ENCODE data around the gene PCDHGA2. TPM values are rescaled to one million over a fixed set of nuclear protein-coding genes. Genes with fewer than 3 reads are reported as not detected.
"Not testable (repeated sequence)": the region's sequence is repeated elsewhere in the genome, so short reads cannot be mapped to it uniquely, and the experiment has no call there.

PCDHGA2 gene
- total RNA-seq, 3 donors from 2014 or later, result 0.41 to 3.8 (median 0.51) TPM

- peaks cover 80% of the 10 kb centered on the region for H3K9me3 ChIP-seq
- H3K4me3 ChIP-seq, result no peak overlapping the region
- TF ChIP-seq CTCF (IDR thresholded peaks at IDR 0.05), result no peak
- ATAC-seq (no peak), DNase-seq (no peak)
- no peaks in the 10 kb centered on the region for H3K36me3 ChIP-seq (ENCODE audit: low read depth)
- H3K4me1 ChIP-seq (ENCODE audit: low read depth), result no peaks in the 10 kb centered on the region
- intact Hi-C loops (cut with DNase I, micrococcal nuclease), result no loop called here
These were observed 5.4 kb downstream of the PCDHGA2 start for GRCh38 chr5:141343953-141344463.

DNA sequence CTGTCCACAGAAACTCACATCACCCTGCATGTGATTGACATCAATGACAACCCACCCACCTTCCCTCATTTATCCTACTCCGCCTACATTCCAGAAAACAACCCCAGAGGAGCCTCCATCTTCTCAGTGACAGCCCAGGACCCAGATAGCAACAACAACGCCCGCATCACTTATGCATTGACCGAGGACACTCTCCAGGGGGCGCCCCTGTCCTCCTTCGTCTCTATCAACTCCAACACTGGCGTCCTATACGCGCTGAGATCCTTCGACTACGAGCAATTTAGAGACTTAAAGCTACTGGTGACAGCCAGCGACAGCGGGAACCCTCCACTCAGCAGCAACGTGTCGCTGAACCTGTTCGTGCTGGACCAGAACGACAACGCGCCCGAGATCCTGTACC, 6.8 kb downstream of the PCDHGA2 start:
- peaks cover 74% of the 10 kb centered on the region for H3K9me3 ChIP-seq
- ATAC-seq (no peak), DNase-seq (no peak)
- no peaks in the 10 kb centered on the region for H3K4me1 ChIP-seq (ENCODE audit: low read depth)
- H3K4me3 ChIP-seq, result no peak overlapping the region
- H3K36me3 ChIP-seq (ENCODE audit: low read depth), result no peaks in the 10 kb centered on the region
- intact Hi-C loops (cut with DNase I, micrococcal nuclease), result no loop called here
- TF ChIP-seq CTCF (IDR thresholded peaks at IDR 0.05), result no peak

DNA sequence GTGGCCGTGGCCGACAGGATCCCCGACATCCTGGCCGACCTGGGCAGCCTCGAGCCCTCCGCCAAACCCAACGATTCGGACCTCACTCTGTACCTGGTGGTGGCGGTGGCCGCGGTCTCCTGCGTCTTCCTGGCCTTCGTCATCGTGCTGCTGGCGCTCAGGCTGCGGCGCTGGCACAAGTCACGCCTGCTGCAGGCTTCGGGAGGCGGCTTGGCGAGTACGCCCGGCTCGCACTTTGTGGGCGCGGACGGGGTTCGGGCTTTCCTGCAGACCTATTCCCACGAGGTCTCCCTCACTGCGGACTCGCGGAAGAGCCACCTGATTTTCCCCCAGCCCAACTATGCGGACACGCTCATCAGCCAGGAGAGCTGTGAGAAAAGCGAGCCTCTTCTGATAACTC, 7.5 kb downstream of the PCDHGA2 start:
- H3K36me3 ChIP-seq (ENCODE audit: low read depth); DNase-seq; intact Hi-C loops (cut with DNase I, micrococcal nuclease); ATAC-seq; H3K4me1 ChIP-seq (ENCODE audit: low read depth); H3K4me3 ChIP-seq: not testable (repeated sequence)
- peaks cover 70% of the 10 kb centered on the region for H3K9me3 ChIP-seq

DNA sequence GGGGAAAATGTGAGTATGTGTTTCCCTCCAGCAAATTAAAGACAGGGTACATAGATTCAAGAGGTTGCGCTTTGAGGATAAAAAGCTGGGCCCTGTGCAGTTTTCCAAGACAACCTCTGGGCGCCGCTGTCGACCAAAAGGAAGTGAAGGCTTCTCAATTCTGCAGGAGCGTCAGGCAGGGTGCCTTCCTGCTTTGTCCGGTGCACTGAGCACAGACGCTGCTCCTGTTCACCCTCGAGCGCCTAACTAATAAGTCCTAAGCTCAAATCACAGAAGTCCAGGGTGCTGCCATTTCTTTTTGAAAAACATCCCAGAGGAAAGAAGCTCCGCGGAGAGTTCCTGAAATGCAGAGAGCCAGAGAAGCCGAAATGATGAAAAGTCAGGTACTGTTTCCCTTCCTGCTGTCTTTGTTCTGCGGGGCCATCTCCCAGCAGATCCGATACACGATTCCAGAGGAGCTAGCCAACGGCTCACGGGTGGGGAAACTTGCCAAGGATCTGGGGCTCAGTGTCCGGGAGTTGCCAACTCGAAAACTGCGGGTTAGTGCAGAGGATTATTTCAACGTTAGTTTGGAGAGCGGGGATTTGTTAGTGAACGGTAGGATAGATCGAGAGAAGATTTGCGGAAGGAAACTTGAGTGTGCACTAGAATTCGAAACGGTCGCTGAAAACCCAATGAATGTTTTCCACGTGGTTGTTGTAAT, 11.5 kb downstream of the PCDHGA2 start, which contains the start of gene PCDHGB1:
PCDHGB1 (plus strand) TSS at position 183 of the 703 bp plus-strand sequence; CDS start at position 345, 162 bp downstream.
- Histone ChIP-seq H3K4me1 (ENCODE audit: low read depth) (no peaks in the 10 kb centered on the region), H3K9me3 (peaks cover 50% of the 10 kb centered on the region), H3K4me3 (no peak within 1 kb of the TSS), H3K36me3 (ENCODE audit: low read depth) (no peaks in the 10 kb centered on the region)
- ATAC-seq, result peak; percentile 50
- no peak for TF ChIP-seq CTCF (IDR thresholded peaks at IDR 0.05)
- intact Hi-C loops (cut with DNase I, micrococcal nuclease), result no loop called here
- peak in 2 of 3 donors; percentile 27 to 42 for DNase-seq

- no peak for ATAC-seq
- intact Hi-C loops (cut with DNase I, micrococcal nuclease), result no loop called here
- peaks cover 46% of the 10 kb centered on the region for H3K9me3 ChIP-seq
These were observed 13.0 kb downstream of the PCDHGA2 start for GRCh38 chr5:141351591-141351990.

More at GRCh38 chr5:141351591-141351990, 13.0 kb downstream of the PCDHGA2 start:
- no peak for DNase-seq
- Histone ChIP-seq H3K4me3 (no peak overlapping the region), H3K4me1 (ENCODE audit: low read depth) (no peaks in the 10 kb centered on the region), H3K36me3 (ENCODE audit: low read depth) (no peaks in the 10 kb centered on the region)
- TF ChIP-seq CTCF (IDR thresholded peaks at IDR 0.05), result no peak

Data from mucosa of descending colon (tissue), 3 donors.